K562 (cell line): ENCODE results near the gene CPSF4. TPM values are rescaled to one million over a fixed set of nuclear protein-coding genes. Genes with fewer than 3 reads are reported as not detected.

ENCODE experiments used
- CAMTA2 ChIP-seq: fragments of 250-450 bp; sonication (Bioruptor Pico); conservative IDR thresholded peaks from 2 replicates; pipeline ENCODE4 v1.5.1; 2022
- E2F3 ChIP-seq: fragments of 250-450 bp; sonication (Bioruptor Pico); IDR thresholded peaks from 2 replicates; pipeline ENCODE4 v1.4.0; 2020; ENCODE audit warnings: mild to moderate bottlenecking
- EHMT2 ChIP-seq: fragments of 450-650 bp; IDR thresholded peaks from 2 replicates; pipeline ENCODE4 v1.6.1; 2018; ENCODE audit warnings: antibody characterized with exemption
- FOXP1 ChIP-seq: sonication (generic); formaldehyde crosslinking; IDR thresholded peaks from 2 replicates; pipeline ENCODE4 v1.8.0; 2022; ENCODE audit warnings: mild to moderate bottlenecking, missing genetic modification reagents
- GTF2F1 ChIP-seq: IDR thresholded peaks from 2 replicates; pipeline ENCODE4 v1.6.1; 2011; ENCODE audit warnings: low read depth, low read length, improper control_type of control experiment
- HLTF ChIP-seq: fragments of 450-650 bp; IDR thresholded peaks from 2 replicates; pipeline ENCODE4 v1.6.1; 2016
- KAT7 ChIP-seq: sonication (generic); formaldehyde crosslinking; IDR thresholded peaks from 2 replicates; pipeline ENCODE4 v1.8.0; 2022; ENCODE audit warnings: missing genetic modification reagents, mild to moderate bottlenecking, borderline replicate concordance
- MCM5 ChIP-seq: fragments of 450-650 bp; IDR thresholded peaks from 2 replicates; pipeline ENCODE4 v1.6.1; 2016; ENCODE audit warnings: low read depth
- MTA3 ChIP-seq: fragments of 450-650 bp; formaldehyde crosslinking; IDR thresholded peaks from 2 replicates; pipeline ENCODE4 v1.6.1; 2017; ENCODE audit warnings: mild to moderate bottlenecking, borderline replicate concordance
- MYBL2 ChIP-seq, 2 experiments: fragments of 450-650 bp in 1 of 2; sonication (generic) in 1 of 2; formaldehyde crosslinking in 1 of 2; IDR thresholded peaks; 2 replicates each; pipeline versions ENCODE4 v1.6.1 to v1.8.1; 2017 to 2022; ENCODE audit warnings: borderline replicate concordance in 1 of 2, inconsistent platforms in 1 of 2, low read depth in 1 of 2, mild to moderate bottlenecking in 1 of 2, missing genetic modification reagents in 1 of 2, moderate library complexity in 1 of 2
- MYC ChIP-seq, 2 experiments: fragments of 250-450 bp in 1 of 2; sonication (Bioruptor Pico) in 1 of 2; IDR thresholded peaks; 2 replicates each; pipeline versions ENCODE4 v1.5.1 to v1.6.1; 2012 to 2021; ENCODE audit warnings: low read depth in 2 of 2, borderline replicate concordance in 1 of 2, improper control_type of control experiment in 1 of 2, low read length in 1 of 2, mild to moderate bottlenecking in 1 of 2, moderate library complexity in 1 of 2
- PHF20 ChIP-seq: fragments of 450-650 bp; IDR thresholded peaks from 2 replicates; pipeline ENCODE4 v1.6.1; 2018; ENCODE audit not compliant: partially characterized antibody
- PHF21A ChIP-seq: fragments of 450-650 bp; IDR thresholded peaks from 2 replicates; pipeline ENCODE4 v1.6.1; 2017; ENCODE audit warnings: low read depth, borderline replicate concordance
- SP2 ChIP-seq: IDR thresholded peaks from 2 replicates; pipeline ENCODE4 v1.6.1; 2011; ENCODE audit warnings: mild to moderate bottlenecking, low read depth, low read length, moderate library complexity; ENCODE audit not compliant: poor library complexity, severe bottlenecking; ENCODE audit errors: extremely low read depth
- SRSF1 ChIP-seq: fragments of 200-400 bp; formaldehyde crosslinking; IDR thresholded peaks from 2 replicates; pipeline ENCODE4 v1.6.1; 2017; ENCODE audit warnings: mild to moderate bottlenecking, low read depth, low read length, moderate library complexity
- TAF9B ChIP-seq: fragments of 450-650 bp; IDR thresholded peaks from 2 replicates; pipeline ENCODE4 v1.6.1; 2018; ENCODE audit warnings: mild to moderate bottlenecking; ENCODE audit not compliant: partially characterized antibody
- TBL1XR1 ChIP-seq, 2 experiments: IDR thresholded peaks; 2 replicates each; pipeline ENCODE4 v1.6.1; 2012; ENCODE audit warnings: improper control_type of control experiment in 2 of 2, low read length in 2 of 2, mild to moderate bottlenecking in 1 of 2
- TEAD1 ChIP-seq, 2 experiments: fragments of 450-650 bp in 1 of 2; sonication (generic) in 1 of 2; formaldehyde crosslinking; IDR thresholded peaks; 2 replicates each; pipeline versions ENCODE4 v1.4.0 to v1.8.0; 2020 to 2022; ENCODE audit warnings: mild to moderate bottlenecking in 2 of 2, missing genetic modification reagents in 1 of 2
- VEZF1 ChIP-seq: fragments of 200-800 bp; sonication (Bioruptor generic); IDR thresholded peaks from 2 replicates; pipeline ENCODE4 v1.6.1; 2017; ENCODE audit warnings: missing genetic modification characterization, missing compliant biosample characterization
- XRCC3 ChIP-seq: fragments of 450-650 bp; IDR thresholded peaks from 2 replicates; pipeline ENCODE4 v1.6.1; 2017; ENCODE audit warnings: mild to moderate bottlenecking, moderate library complexity
- ZNF311 ChIP-seq: fragments of 250-450 bp; sonication (Bioruptor Pico); IDR thresholded peaks from 2 replicates; pipeline ENCODE4 v1.4.0; 2020; ENCODE audit warnings: mild to moderate bottlenecking, moderate library complexity
- ZNF41 ChIP-seq: fragments of 250-450 bp; sonication (Bioruptor Pico); conservative IDR thresholded peaks from 2 replicates; pipeline ENCODE4 v1.4.0; 2020; ENCODE audit warnings: mild to moderate bottlenecking
- ZNF507 ChIP-seq: conservative IDR thresholded peaks from 2 replicates; pipeline ENCODE4 v1.6.1; 2017; ENCODE audit warnings: missing genetic modification characterization, missing compliant biosample characterization
- ZNF695 ChIP-seq: fragments of 450-650 bp; formaldehyde crosslinking; IDR thresholded peaks from 2 replicates; pipeline ENCODE4 v1.4.0; 2020; ENCODE audit warnings: mild to moderate bottlenecking, moderate library complexity
- polyA plus RNA-seq, 8 experiments: library from polyadenylated mRNA; depleted of rRNA in 4 of 8; stranded (reverse) in 5 of 8; unstranded in 3 of 8; fragments of >200 nt; fragmentation: Nextera tagmentation in 2 of 8; fragmentation: Illumina TruSeq in 1 of 8; extraction: Ambion mirVana in 2 of 8; extraction: Trizol in 1 of 8; gene quantifications; 2 replicates each; pipeline versions ENCODE4 v1.2.1 to v1.2.3, GENCODE V29; 2011 to 2014; ENCODE audit warnings: inconsistent platforms in 1 of 8, missing spikeins in 1 of 8
- total RNA-seq, 7 experiments: library from RNA; depleted of rRNA in 6 of 7; stranded (reverse); fragments of >200 nt in 6 of 7; fragmentation: Illumina TruSeq in 2 of 7; extraction: Trizol in 2 of 7; gene quantifications; 2 replicates each; pipeline versions ENCODE4 v1.2.1 to v1.2.3, GENCODE V29; 2011 to 2021; ENCODE audit warnings: low replicate concordance in 1 of 7
- TF ChIP-seq, protein P1 (sequence below), 2 experiments: fragments of 250-450 bp in 1 of 2; fragments of 450-650 bp in 1 of 2; sonication (Bioruptor Pico) in 1 of 2; IDR thresholded peaks; 2 replicates each; pipeline versions ENCODE4 v1.6.1 to v1.8.0; 2016 to 2021; ENCODE audit warnings: mild to moderate bottlenecking in 2 of 2, moderate library complexity in 2 of 2, missing compliant biosample characterization in 1 of 2, missing genetic modification characterization in 1 of 2
- TF ChIP-seq, protein P2 (sequence below): fragments of 250-450 bp; sonication (Bioruptor Pico); IDR thresholded peaks from 2 replicates; pipeline ENCODE4 v1.8.0; 2021; ENCODE audit warnings: moderate library complexity, mild to moderate bottlenecking, inconsistent platforms

Gene CPSF4
- total and polyA plus RNA-seq, 9 of the 15 experiments (the other 6 are each of a cell fraction or from before 2014, with no cell fraction given): 16.9 to 118 (median 71.7) TPM

- TF ChIP-seq ZNF507: no peak
- TF ChIP-seq SRSF1: no peak
- no peak; a peak in 2 of 4 replicates for TF ChIP-seq TEAD1 (CRISPR knock-in tag; IDR thresholded peaks at IDR 0.05)
- no peak for TF ChIP-seq MCM5
- TF ChIP-seq, protein P1, sequence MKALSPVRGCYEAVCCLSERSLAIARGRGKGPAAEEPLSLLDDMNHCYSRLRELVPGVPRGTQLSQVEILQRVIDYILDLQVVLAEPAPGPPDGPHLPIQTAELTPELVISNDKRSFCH (CRISPR knock-in tag; IDR thresholded peaks at IDR 0.05): no peak
- TF ChIP-seq, protein P1 (tag; IDR thresholded peaks at IDR 0.05): no peak
- no peak for TF ChIP-seq FOXP1 (CRISPR knock-in tag)
- peak; percentile 89 for TF ChIP-seq MYC (IDR thresholded peaks at IDR 0.05; ENCODE audit: low read depth, low read length)
- TF ChIP-seq MYC (CRISPR knock-in tag; IDR thresholded peaks at IDR 0.05; ENCODE audit: borderline replicate concordance, low read depth): peak; percentile 55; the same call in 1 of the 2 replicates
- TF ChIP-seq CAMTA2 (CRISPR knock-in tag): no peak
- TF ChIP-seq SP2: peak; percentile 97
- peak; percentile 90 for TF ChIP-seq PHF20
- TF ChIP-seq GTF2F1: no peak
- peak; percentile 91 for TF ChIP-seq TAF9B
- TF ChIP-seq MYBL2 (IDR thresholded peaks at IDR 0.05; ENCODE audit: low read depth): no peak; the same call in 1 of the 2 replicates
- TF ChIP-seq MYBL2 (CRISPR knock-in tag; IDR thresholded peaks at IDR 0.05; ENCODE audit: borderline replicate concordance): no peak
- TF ChIP-seq ZNF41 (CRISPR knock-in tag): no peak
- no peak for TF ChIP-seq PHF21A
- 0 out of 2 replicates have a peak, but pooled peaks have one; percentile 80 for TF ChIP-seq KAT7
- TF ChIP-seq ZNF695: 0 out of 2 replicates have a peak, but pooled peaks have one; percentile 5
- TF ChIP-seq E2F3 (CRISPR knock-in tag): no peak
- TF ChIP-seq, protein P2, sequence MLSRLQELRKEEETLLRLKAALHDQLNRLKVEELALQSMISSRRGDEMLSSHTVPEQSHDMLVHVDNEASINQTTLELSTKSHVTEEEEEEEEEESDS (CRISPR knock-in tag): no peak
- TF ChIP-seq ZNF311: no peak
- peak; percentile 85 for TF ChIP-seq VEZF1 (CRISPR knock-in tag)
- peak; percentile 65; the same call in 1 of the 2 replicates for TF ChIP-seq HLTF
- no peak for TF ChIP-seq XRCC3
- TF ChIP-seq MTA3: peak; percentile 90
- TF ChIP-seq EHMT2: peak; percentile 50; the same call in 1 of the 2 replicates
- peak; percentile 23 to 68; a peak in 1 of 4 replicates for TF ChIP-seq TBL1XR1 (IDR thresholded peaks at IDR 0.05; ENCODE audit: low read length in 2 of 2)
Observed at GRCh38 chr7:99499721-99500636, 61.2 kb downstream of the CPSF4 start, which contains the start of gene ZNF394 (continued).
